Upper lobe of left lung (tissue), 4 donors: ENCODE measurements around the gene PNPLA6.

Source experiments
- EP300 ChIP-seq, 4 donors: sonication (generic); formaldehyde crosslinking; IDR thresholded peaks; one replicate each; pipeline ENCODE4 v1.5.1; 2017; ENCODE audit warnings: antibody characterized with exemption in 4 of 4, control low read depth in 2 of 4
- POLR2A ChIP-seq, 4 donors: fragments of 450-650 bp; IDR thresholded peaks; one replicate each; pipeline ENCODE4 v1.5.1; 2016 to 2017; ENCODE audit warnings: antibody characterized with exemption in 4 of 4, mild to moderate bottlenecking in 2 of 4
- TF ChIP-seq, protein P1 (sequence below), 6 experiments: fragments of 450-650 bp in 4 of 6; fragments of 200-600 bp in 2 of 6; sonication (generic) in 2 of 6; IDR thresholded peaks; one replicate each; pipeline ENCODE4 v1.5.1; 2016 to 2019; ENCODE audit warnings: antibody characterized with exemption in 6 of 6

- TF ChIP-seq, protein P1, sequence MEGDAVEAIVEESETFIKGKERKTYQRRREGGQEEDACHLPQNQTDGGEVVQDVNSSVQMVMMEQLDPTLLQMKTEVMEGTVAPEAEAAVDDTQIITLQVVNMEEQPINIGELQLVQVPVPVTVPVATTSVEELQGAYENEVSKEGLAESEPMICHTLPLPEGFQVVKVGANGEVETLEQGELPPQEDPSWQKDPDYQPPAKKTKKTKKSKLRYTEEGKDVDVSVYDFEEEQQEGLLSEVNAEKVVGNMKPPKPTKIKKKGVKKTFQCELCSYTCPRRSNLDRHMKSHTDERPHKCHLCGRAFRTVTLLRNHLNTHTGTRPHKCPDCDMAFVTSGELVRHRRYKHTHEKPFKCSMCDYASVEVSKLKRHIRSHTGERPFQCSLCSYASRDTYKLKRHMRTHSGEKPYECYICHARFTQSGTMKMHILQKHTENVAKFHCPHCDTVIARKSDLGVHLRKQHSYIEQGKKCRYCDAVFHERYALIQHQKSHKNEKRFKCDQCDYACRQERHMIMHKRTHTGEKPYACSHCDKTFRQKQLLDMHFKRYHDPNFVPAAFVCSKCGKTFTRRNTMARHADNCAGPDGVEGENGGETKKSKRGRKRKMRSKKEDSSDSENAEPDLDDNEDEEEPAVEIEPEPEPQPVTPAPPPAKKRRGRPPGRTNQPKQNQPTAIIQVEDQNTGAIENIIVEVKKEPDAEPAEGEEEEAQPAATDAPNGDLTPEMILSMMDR (IDR thresholded peaks at IDR 0.05) = no peak
- no peak for TF ChIP-seq POLR2A (IDR thresholded peaks at IDR 0.05)
- TF ChIP-seq EP300 (IDR thresholded peaks at IDR 0.05) = no peak
Observed at GRCh38 chr19:7519361-7520130, 16.0 kb upstream of the PNPLA6 start.
